A549 (cell line): ENCODE data around the gene INKA2. TPM values are rescaled to one million over a fixed set of nuclear protein-coding genes. Genes with fewer than 3 reads are reported as not detected.

Experiments
- ATAC-seq, 2 experiments: fragments of 200-7000 bp in 1 of 2; fragments of >200 bp in 1 of 2; cut with Nextera tagmentation in 1 of 2; cut with Tn5 transposase in 1 of 2; 3 replicates each; pipeline versions ENCODE4 v1.8.0 to v1.9.1; 2018 to 2020; ENCODE audit warnings: mild to moderate bottlenecking in 1 of 2, moderate library complexity in 1 of 2
- CTCF ChIA-PET: fragments of 300-600 bp; sonication (Branson Sonifier 250); formaldehyde crosslinking; extraction: SDS; loops from one replicate; lab custom pipeline; 2021; ENCODE audit warnings: antibody characterized with exemption, inconsistent platforms; lab: Yijun Ruan, JAX
- POLR2A ChIA-PET: fragments of 350-600 bp; formaldehyde crosslinking; extraction: SDS; loops from one replicate; lab custom pipeline; 2021; ENCODE audit warnings: antibody characterized with exemption, inconsistent platforms; lab: Yijun Ruan, JAX
- DNase-seq, 2 experiments: peaks; one replicate each; pipeline versions ENCODE4 v3.0.0 to v3.0.0-alpha.2; 2011 to 2016; ENCODE audit warnings: low read depth in 1 of 2, low spot score in 1 of 2
- FAIRE-seq: peaks from 2 replicates; lab custom pipeline; 2011; peaks lifted over from hg19 to GRCh38; lab: Jason Lieb, UNC
- H3K27ac ChIP-seq, 2 experiments: fragments of >200 bp; sonication (Bioruptor Twin); formaldehyde crosslinking; 3 replicates each; pipeline ENCODE4 v1.5.1; 2016 to 2017
- H3K4me1 ChIP-seq: fragments of >200 bp; sonication (Bioruptor Twin); formaldehyde crosslinking; 3 replicates; pipeline ENCODE4 v1.6.1; 2016
- H3K4me2 ChIP-seq: fragments of >200 bp; sonication (Bioruptor Twin); formaldehyde crosslinking; 3 replicates; pipeline ENCODE4 v1.6.1; 2016
- H3K4me3 ChIP-seq: fragments of >200 bp; sonication (Bioruptor Twin); formaldehyde crosslinking; 3 replicates; pipeline ENCODE4 v1.5.1; 2016
- H3K9me3 ChIP-seq: fragments of >200 bp; sonication (Bioruptor Twin); formaldehyde crosslinking; 3 replicates; pipeline ENCODE4 v1.6.1; 2016
- ATOH8 ChIP-seq: fragments of 250-450 bp; sonication (Bioruptor Pico); IDR thresholded peaks from 2 replicates; pipeline ENCODE4 v1.5.0; 2020; ENCODE audit warnings: low read depth, mild to moderate bottlenecking, moderate library complexity
- BCL3 ChIP-seq: fragments of >200 bp; sonication (Bioruptor Twin); formaldehyde crosslinking; IDR thresholded peaks from 3 replicates; pipeline ENCODE4 v1.6.1; 2016
- BHLHE40 ChIP-seq: IDR thresholded peaks from 2 replicates; pipeline ENCODE4 v1.6.1; 2012; ENCODE audit warnings: low read depth, low read length, inconsistent platforms
- CBX8 ChIP-seq: fragments of 200-600 bp; sonication (generic); IDR thresholded peaks from 2 replicates; pipeline ENCODE4 v1.6.1; 2016
- CEBPB ChIP-seq, 2 experiments: fragments of >200 bp in 1 of 2; sonication (Bioruptor Twin) in 1 of 2; formaldehyde crosslinking in 1 of 2; IDR thresholded peaks; 2 replicates each; pipeline ENCODE4 v1.6.1; 2012 to 2016
- CHD4 ChIP-seq: fragments of 200-600 bp; sonication (generic); IDR thresholded peaks from 2 replicates; pipeline ENCODE4 v1.6.1; 2016; ENCODE audit warnings: antibody characterized with exemption, mild to moderate bottlenecking, borderline replicate concordance
- CTCF ChIP-seq: fragments of >200 bp; sonication (Bioruptor Twin); formaldehyde crosslinking; IDR thresholded peaks from 3 replicates; pipeline ENCODE4 v1.5.1; 2016
- E2F6 ChIP-seq: IDR thresholded peaks from 2 replicates; pipeline ENCODE4 v1.6.1; 2012; ENCODE audit warnings: low read depth, borderline replicate concordance
- EHF ChIP-seq: fragments of 250-450 bp; sonication (Bioruptor Pico); IDR thresholded peaks from 2 replicates; pipeline ENCODE4 v1.5.0; 2020; ENCODE audit warnings: mild to moderate bottlenecking
- ESRRA ChIP-seq: fragments of 150-350 bp; IDR thresholded peaks from 2 replicates; pipeline ENCODE4 v1.6.1; 2014; ENCODE audit warnings: mild to moderate bottlenecking, low read length, borderline replicate concordance
- FOSB ChIP-seq: fragments of 250-450 bp; sonication (Bioruptor Pico); IDR thresholded peaks from 2 replicates; pipeline ENCODE4 v1.5.0; 2020; ENCODE audit warnings: mild to moderate bottlenecking, moderate library complexity
- FOSL2 ChIP-seq, 2 experiments: fragments of 450-650 bp in 1 of 2; fragments of >200 bp in 1 of 2; sonication (Bioruptor Twin) in 1 of 2; formaldehyde crosslinking; IDR thresholded peaks; 2 replicates each; pipeline versions ENCODE4 v1.5.0 to v1.6.1; 2016 to 2020; ENCODE audit warnings: mild to moderate bottlenecking in 1 of 2, moderate library complexity in 1 of 2
- GATA3 ChIP-seq: IDR thresholded peaks from 2 replicates; pipeline ENCODE4 v1.6.1; 2012; ENCODE audit warnings: borderline replicate concordance
- HDAC2 ChIP-seq: fragments of 200-600 bp; sonication (generic); IDR thresholded peaks from 2 replicates; pipeline ENCODE4 v1.6.1; 2016
- HEYL ChIP-seq: fragments of 250-450 bp; sonication (Bioruptor Pico); IDR thresholded peaks from 2 replicates; pipeline ENCODE4 v1.8.0; 2021; ENCODE audit warnings: mild to moderate bottlenecking, moderate library complexity
- HOXA7 ChIP-seq: fragments of 250-450 bp; sonication (Bioruptor Pico); IDR thresholded peaks from 2 replicates; pipeline ENCODE4 v1.5.0; 2020; ENCODE audit warnings: mild to moderate bottlenecking, moderate library complexity
- HOXB13 ChIP-seq: fragments of 250-450 bp; sonication (Bioruptor Pico); IDR thresholded peaks from 2 replicates; pipeline ENCODE4 v1.5.0; 2020; ENCODE audit warnings: low read depth, mild to moderate bottlenecking, moderate library complexity
- JUNB ChIP-seq: fragments of >200 bp; sonication (Bioruptor Twin); formaldehyde crosslinking; IDR thresholded peaks from 2 replicates; pipeline ENCODE4 v1.6.1; 2016
- KDM1A ChIP-seq: fragments of 200-600 bp; sonication (generic); IDR thresholded peaks from 2 replicates; pipeline ENCODE4 v1.6.1; 2016; ENCODE audit warnings: low read depth, mild to moderate bottlenecking
- KDM5A ChIP-seq: fragments of 200-600 bp; sonication (generic); IDR thresholded peaks from 2 replicates; pipeline ENCODE4 v1.6.1; 2016; ENCODE audit warnings: antibody characterized with exemption, mild to moderate bottlenecking
- MAX ChIP-seq: IDR thresholded peaks from 2 replicates; pipeline ENCODE4 v1.6.1; 2012
- NFE2L2 ChIP-seq: fragments of 150-350 bp; conservative IDR thresholded peaks from 2 replicates; pipeline ENCODE4 v1.6.1; 2014; ENCODE audit warnings: low read length
- NR3C1 ChIP-seq: fragments of >200 bp; sonication (Bioruptor Twin); formaldehyde crosslinking; IDR thresholded peaks from 3 replicates; pipeline ENCODE4 v1.6.1; 2017
- PBX3 ChIP-seq: IDR thresholded peaks from 2 replicates; pipeline ENCODE4 v1.6.1; 2012
- RARB ChIP-seq: fragments of 250-450 bp; sonication (Bioruptor Pico); IDR thresholded peaks from 2 replicates; pipeline ENCODE4 v1.8.0; 2021; ENCODE audit warnings: mild to moderate bottlenecking, moderate library complexity
- RFX5 ChIP-seq: fragments of 450-650 bp; IDR thresholded peaks from 2 replicates; pipeline ENCODE4 v1.7.1; 2014; ENCODE audit warnings: antibody characterized with exemption, mild to moderate bottlenecking, moderate library complexity
- TFCP2L1 ChIP-seq: fragments of 250-450 bp; sonication (Bioruptor Pico); IDR thresholded peaks from 2 replicates; pipeline ENCODE4 v1.5.0; 2021; ENCODE audit warnings: mild to moderate bottlenecking
- ZNF302 ChIP-seq: fragments of 250-450 bp; sonication (Bioruptor Pico); IDR thresholded peaks from 2 replicates; pipeline ENCODE4 v1.9.0; 2021; ENCODE audit warnings: inconsistent platforms, mild to moderate bottlenecking, moderate library complexity
- WGBS: methylation state at CpG from one replicate; pipeline ENCODE4 v1.1.6; 2017; ENCODE audit errors: missing lambda C conversion rate; 5-methylcytosine and 5-hydroxymethylcytosine counted together
- polyA plus RNA-seq, 4 experiments: library from polyadenylated mRNA; depleted of rRNA in 3 of 4; stranded (reverse); fragments of >200 nt; fragmentation: RNase III in 1 of 4; extraction: RNeasy Plus Mini Kit Qiagen cat#74134 plus additional on column Dnase treatment in 1 of 4; gene quantifications; 2 replicates in 3 of 4; 3 replicates in 1 of 4; pipeline ENCODE4 v1.2.3, GENCODE V29; 2011 to 2017

Gene INKA2
- polyA plus RNA-seq, 2 of the 4 experiments (the other 2 are of a cell fraction) = 1.2 to 1.3 TPM

DNA sequence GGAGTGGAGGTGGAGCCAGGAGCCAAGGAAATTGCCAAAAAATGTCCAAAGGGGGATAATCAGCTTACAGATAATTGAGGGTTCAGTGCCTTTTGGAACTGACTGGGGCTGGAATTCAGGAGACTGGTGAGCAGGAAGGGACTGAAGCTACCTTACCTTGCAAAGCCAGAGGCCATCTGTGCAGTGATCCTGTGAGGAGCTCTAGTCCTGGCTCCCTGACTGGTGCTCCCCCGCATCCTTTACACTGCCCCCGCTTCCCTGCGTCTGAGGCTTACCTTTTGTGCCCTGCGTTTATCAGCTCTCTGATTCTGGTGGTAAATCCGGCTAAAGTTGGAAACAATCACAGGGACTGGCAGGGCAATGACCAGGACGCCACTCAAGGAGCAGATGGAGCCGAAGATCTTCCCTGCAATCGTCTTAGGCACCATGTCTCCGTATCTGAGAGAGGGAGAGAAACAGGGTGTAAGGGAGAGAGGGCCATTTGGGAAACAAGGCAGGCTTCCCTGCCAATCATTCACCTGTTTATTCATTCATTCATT lies 47.5 kb upstream of the INKA2 start:
- DNase-seq (no peak), ATAC-seq (no peak), FAIRE-seq (no peak)
- Histone ChIP-seq H3K4me2 (no peak overlapping the region), H3K4me3 (no peak overlapping the region), H3K27ac (no peak overlapping the region), H3K9me3 (no peaks in the 10 kb centered on the region), H3K4me1 (no peaks in the 10 kb centered on the region)
- TF ChIP-seq HOXA7 (CRISPR knock-in tag) (no peak), MAX (no peak), KDM1A (no peak), GATA3 (no peak), KDM5A (no peak), NR3C1 (no peak), BHLHE40 (no peak), ZNF302 (CRISPR knock-in tag) (no peak), PBX3 (no peak), CBX8 (no peak), HEYL (CRISPR knock-in tag) (no peak), CHD4 (no peak), EHF (CRISPR knock-in tag) (no peak), CTCF (no peak), FOSL2 (IDR thresholded peaks at IDR 0.05) (no peak), FOSL2 (CRISPR knock-in tag; IDR thresholded peaks at IDR 0.05) (no peak), NFE2L2 (no peak), HOXB13 (no peak), RFX5 (no peak)
- ChIA-PET CTCF (interaction anchor here (1.2 kb wide), 1 partner anchor 17 kb away, joined by 4 read pairs; no protein-coding TSS in a partner anchor), POLR2A (no interaction called here)
- 63% methylated on average over 8 of the region's 9 CpGs for WGBS

DNA sequence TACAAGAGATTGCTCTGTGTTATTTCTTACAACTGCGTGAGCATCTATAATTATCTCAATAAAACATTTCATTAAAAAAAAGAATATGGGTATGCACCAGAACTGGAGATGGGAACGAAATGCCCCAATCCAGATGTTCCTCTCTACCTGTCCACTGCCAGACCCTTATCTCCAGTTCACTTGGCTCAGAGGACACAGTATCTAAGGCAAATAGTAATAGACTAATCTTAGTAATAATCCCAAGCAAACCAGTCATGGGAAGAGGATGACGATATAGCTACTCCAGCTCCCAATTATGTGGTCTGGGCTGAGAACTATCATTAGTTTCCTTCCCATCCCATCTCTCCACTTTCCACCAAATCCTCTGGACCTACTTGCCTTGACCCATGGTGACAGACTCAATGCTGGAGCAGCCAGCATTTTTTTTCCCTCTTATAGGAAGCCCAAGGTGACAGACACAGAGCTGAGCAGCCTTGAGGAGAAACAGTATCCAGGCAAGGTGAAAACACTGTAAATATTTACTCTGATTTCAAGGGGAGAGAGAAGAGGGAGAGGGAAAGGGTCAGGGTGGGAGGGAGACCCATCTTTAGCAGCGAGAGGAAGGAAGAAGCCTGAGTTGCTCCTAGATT lies 45.2 kb upstream of the INKA2 start:
- TF ChIP-seq CEBPB (IDR thresholded peaks at IDR 0.05) (no peak), E2F6 (no peak), HOXA7 (CRISPR knock-in tag) (no peak), BCL3 (no peak), TFCP2L1 (no peak), FOSB (CRISPR knock-in tag) (no peak), HOXB13 (no peak), JUNB (no peak), ESRRA (no peak), HDAC2 (no peak), ATOH8 (CRISPR knock-in tag) (no peak), FOSL2 (IDR thresholded peaks at IDR 0.05) (no peak), FOSL2 (CRISPR knock-in tag; IDR thresholded peaks at IDR 0.05) (no peak), NFE2L2 (no peak), RARB (CRISPR knock-in tag) (no peak)
- FAIRE-seq (no peak), DNase-seq (no peak)

More for the DNA sequence above, 45.2 kb upstream of the INKA2 start:
- ChIA-PET POLR2A (no interaction called here), CTCF (no interaction called here)
- Histone ChIP-seq H3K4me3 (no peak overlapping the region), H3K4me2 (no peak overlapping the region), H3K9me3 (no peaks in the 10 kb centered on the region), H3K4me1 (no peaks in the 10 kb centered on the region), H3K27ac (no peak overlapping the region)
- 37% methylated on average over 4 of the region's 4 CpGs for WGBS
- ATAC-seq = no peak
